Fibroblast of villous mesenchyme (primary cell): ENCODE results near the gene CST4. TPM values are rescaled to one million over a fixed set of nuclear protein-coding genes. Genes with fewer than 3 reads are reported as not detected.
A peak's percentile ranks its signal among the peaks of the same experiment; 100 is the strongest.
"Not testable (repeated sequence)": the region's sequence is repeated elsewhere in the genome, so short reads cannot be mapped to it uniquely, and the experiment has no call there.

ENCODE experiments used
- DNase-seq: peaks from one replicate; pipeline ENCODE4 v3.0.0-alpha.2; 2010; ENCODE audit warnings: low read depth
- H3K4me3 ChIP-seq: 2 replicates; pipeline ENCODE4 v1.5.1; 2011; ENCODE audit warnings: low read depth, mild to moderate bottlenecking, low read length
- CTCF ChIP-seq: IDR thresholded peaks from 2 replicates; pipeline ENCODE4 v1.5.1; 2012; ENCODE audit warnings: low read depth, mild to moderate bottlenecking, low read length; ENCODE audit not compliant: insufficient read depth
- total RNA-seq: library from RNA; depleted of rRNA; stranded (reverse); fragments of >200 nt; gene quantifications from 2 replicates; pipeline ENCODE4 v1.2.3, GENCODE V29; 2012

Gene CST4, protein sequence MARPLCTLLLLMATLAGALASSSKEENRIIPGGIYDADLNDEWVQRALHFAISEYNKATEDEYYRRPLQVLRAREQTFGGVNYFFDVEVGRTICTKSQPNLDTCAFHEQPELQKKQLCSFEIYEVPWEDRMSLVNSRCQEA
- 0.32 TPM in 1 of 2 replicates, not detected in the other for total RNA-seq

GRCh38 chr20:23688684-23689398, at the start of gene CST4:
CST4 (minus strand) TSS chr20:23689038; CDS start chr20:23688969, 69 bp downstream.
- not testable (repeated sequence) for DNase-seq

GRCh38 chr20:23735391-23735790, 46.6 kb upstream of the CST4 start:
- not testable (repeated sequence) for DNase-seq, H3K4me3 ChIP-seq

More at GRCh38 chr20:23688684-23689398, at the start of gene CST4:
- not testable (repeated sequence) for H3K4me3 ChIP-seq

DNA sequence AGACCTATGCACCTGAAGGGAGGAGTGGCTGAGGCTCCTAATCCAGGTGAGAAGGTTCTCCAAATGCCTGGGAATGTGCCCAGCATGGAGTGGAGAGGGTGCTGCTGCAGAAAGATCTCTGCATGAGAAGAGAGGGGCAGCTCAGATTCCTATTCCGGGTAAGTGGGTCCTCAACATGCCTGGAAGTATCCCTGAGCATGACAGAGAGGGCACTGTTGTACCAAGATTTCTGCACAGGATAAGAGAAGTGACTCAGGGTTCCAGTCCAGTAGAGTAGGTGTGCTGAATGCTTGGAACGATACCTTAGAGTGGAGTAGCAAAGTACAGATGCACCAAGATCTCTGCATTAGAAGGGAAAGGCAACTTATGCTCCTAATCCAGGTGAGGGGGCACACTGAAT, 46.1 kb upstream of the CST4 start:
- DNase-seq, H3K4me3 ChIP-seq: not testable (repeated sequence)

GRCh38 chr20:23734440-23734839, 45.6 kb upstream of the CST4 start:
- not testable (repeated sequence) for H3K4me3 ChIP-seq
- peak; percentile 1 for DNase-seq

DNA sequence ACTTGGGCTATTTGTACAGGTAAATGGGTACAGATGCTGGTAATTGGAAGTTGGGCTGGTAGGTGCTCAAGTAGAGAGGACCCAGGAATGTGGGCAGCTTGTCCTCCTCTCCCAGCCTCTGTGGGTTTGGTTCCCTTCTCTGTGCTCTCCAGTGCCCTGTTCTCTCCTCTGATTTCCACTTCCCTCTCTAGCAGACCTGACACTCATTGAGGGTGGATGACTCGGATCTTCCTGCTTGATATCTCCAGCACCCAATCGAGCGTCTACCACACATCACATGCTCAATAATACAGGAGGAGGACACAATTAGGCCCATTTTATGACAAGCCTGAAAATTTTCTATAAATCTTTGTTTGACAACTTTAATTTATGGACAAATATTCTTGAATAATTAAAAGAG, 38.2 kb upstream of the CST4 start:
- DNase-seq: no peak
- TF ChIP-seq CTCF: no peak
- H3K4me3 ChIP-seq: no peak overlapping the region

DNA sequence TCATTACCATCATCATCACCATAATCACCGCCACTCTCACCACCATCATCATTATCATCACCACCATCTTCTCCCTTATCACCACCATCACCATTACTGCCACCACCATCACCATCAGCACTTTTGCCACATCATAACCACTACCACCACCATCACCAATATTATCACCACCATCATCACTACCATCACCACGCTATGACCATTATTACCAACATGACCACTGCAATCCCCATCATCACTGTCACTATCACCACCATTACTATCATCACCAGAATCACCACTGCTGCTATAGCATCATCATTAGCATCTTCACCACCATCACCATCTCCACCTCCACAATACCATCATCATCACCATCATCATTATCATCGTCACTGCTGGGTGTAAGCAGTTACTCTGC, 36.3 kb upstream of the CST4 start:
- DNase-seq: no peak

GRCh38 chr20:23723659-23724307, 34.9 kb upstream of the CST4 start:
- not testable (repeated sequence) for H3K4me3 ChIP-seq
- peak; percentile 60 for TF ChIP-seq CTCF
- DNase-seq: peak; percentile 28

More for the DNA sequence above, 36.3 kb upstream of the CST4 start:
- TF ChIP-seq CTCF: no peak
- H3K4me3 ChIP-seq: no peak overlapping the region

DNA sequence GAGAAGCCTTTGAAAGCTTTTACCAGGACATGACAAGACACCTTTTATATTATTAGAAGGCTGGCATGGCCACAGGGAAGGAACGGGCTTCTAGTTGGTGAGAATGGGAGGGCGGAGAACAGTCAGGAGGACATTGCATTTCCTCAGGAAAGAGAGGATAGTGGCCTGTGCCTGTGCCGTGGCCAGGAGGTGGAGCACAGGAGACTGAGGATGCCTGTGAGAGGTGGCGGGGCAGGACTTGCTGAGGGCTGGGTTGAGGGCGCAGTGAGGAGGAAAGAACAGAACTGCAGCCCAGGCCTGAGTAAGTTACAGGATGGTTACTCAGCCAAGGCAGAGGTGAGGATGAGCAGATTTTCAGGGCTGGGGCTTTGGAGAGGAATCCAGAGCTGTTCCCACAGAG, 34.0 kb upstream of the CST4 start:
- DNase-seq, H3K4me3 ChIP-seq: not testable (repeated sequence)

DNA sequence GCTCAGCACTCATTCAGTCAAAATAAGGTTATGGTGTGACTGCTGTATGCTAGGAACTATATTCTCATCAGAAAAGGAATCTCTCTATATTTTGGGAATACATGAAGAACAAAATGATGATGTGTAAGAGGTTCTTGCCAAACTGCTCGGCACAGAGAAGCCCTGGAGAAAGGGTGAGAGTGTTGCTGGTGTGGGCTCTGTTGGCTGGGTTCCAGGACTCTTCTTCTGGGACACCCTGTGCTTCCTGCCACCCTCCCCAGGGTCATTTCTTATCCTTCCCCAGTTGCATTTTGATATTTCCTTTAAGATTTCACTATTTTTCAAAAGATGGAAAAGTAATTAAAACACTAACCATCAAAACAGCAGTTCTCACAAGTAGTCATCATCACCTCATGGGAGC, 33.1 kb upstream of the CST4 start:
- DNase-seq: no peak
- no peak overlapping the region for H3K4me3 ChIP-seq
- TF ChIP-seq CTCF: no peak

- DNase-seq, H3K4me3 ChIP-seq: not testable (repeated sequence)
These were observed 30.5 kb upstream of the CST4 start for GRCh38 chr20:23719351-23719750.

- H3K4me3 ChIP-seq, DNase-seq: not testable (repeated sequence)
These were observed 22.9 kb upstream of the CST4 start for GRCh38 chr20:23711778-23712177.
